NCI-H2171 treated with DMSO at 0.1 percent for 48 hours (cell line): ENCODE data around the gene ZBTB12.
"Not testable (repeated sequence)": the region's sequence is repeated elsewhere in the genome, so short reads cannot be mapped to it uniquely, and the experiment has no call there.

Source experiments
- DNase-seq: peaks from one replicate; lab custom pipeline; 2025; lab: John Stamatoyannopoulos, UW

Gene ZBTB12

DNA sequence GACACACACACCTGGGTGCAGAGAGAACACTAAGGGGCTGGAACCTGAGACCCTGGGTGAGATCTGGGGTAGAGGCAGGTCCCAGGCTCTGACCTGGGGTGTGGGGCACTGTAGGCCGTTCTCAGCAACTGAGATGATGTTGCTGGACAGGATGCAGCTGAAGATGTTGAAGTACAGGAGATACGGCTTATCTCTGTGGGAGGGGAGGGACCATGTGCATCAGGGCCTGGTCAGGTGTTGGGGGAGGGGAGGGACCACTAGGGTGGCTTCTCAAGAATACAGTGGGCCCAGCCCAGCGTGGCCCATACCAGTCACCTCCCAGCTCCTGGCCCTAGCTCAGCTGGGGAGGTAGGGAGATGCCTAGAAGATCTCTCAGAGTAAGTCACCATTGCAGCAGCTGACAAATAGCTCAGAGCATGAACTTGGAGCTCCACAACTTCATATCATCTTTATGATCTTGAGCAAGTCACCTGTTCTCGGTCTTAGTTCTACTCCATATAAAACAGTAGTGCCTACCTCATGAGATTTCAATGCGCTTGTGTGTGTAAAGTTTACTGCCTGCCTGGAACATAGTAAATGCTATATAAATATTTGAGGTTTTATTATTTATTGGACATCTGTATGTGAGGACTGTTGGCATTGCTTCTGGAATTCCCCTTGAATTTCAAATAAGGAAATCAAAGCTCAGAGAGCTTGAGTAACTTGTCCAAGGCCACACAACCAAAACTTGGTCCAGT, 26.9 kb downstream of the ZBTB12 start:
- DNase-seq: no peak

DNA sequence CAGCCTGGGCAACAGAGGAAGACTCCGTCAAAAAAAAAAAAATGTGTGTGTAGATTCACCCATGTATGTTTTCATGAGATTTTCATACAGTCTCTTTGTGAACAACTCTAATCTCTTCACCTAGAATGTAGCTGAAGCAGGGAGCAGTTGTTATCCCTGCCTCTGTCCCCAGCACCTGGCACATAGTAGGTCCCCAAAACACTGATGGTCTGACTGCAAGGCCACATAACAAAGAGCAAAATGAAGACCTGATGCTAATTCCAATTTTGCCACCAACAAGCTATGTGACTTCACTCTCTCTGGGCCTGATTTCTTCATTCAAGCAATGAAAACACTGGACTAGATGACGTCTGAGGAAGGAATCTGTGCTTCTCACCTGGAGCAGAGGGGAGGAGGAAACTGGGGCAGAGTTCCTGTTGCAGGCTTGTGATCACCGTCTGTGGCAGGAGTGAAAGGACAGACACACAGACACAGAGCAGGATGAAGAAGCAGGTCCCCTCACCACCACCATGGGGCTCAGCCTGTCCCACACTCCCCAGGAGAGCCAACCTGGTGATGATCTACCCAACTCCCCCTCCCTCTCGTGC, 27.7 kb downstream of the ZBTB12 start:
- DNase-seq: no peak

DNA sequence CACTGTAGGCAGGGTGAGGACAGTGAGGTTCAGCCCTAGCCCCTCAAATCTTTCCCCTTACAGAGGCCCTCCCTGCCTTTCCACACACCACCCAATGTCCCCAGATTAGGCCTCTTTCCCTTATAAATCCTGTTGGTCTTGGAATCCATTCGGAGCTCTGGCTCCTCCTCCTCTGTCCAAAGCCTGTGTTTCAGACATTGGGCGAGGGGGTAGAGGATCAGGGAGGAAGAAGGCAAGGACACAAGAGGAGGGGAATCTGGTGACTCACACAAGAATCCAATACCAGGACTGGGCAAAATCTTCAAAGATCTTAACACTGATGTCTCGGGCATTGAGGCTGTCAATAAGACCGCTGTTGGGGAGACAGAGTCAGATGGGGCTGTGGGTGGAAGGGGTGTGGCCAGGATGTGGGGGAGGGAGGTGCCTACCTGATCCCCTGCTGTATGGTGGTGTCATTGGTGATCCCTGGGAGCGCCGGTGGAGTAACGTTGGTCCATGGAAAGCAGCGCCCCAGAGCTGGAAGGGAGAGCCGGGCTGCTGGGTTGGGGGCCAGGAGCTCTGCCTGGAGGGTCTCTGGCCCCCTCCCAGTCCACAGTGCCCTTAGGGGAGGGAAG, 30.7 kb downstream of the ZBTB12 start:
- no peak for DNase-seq

DNA sequence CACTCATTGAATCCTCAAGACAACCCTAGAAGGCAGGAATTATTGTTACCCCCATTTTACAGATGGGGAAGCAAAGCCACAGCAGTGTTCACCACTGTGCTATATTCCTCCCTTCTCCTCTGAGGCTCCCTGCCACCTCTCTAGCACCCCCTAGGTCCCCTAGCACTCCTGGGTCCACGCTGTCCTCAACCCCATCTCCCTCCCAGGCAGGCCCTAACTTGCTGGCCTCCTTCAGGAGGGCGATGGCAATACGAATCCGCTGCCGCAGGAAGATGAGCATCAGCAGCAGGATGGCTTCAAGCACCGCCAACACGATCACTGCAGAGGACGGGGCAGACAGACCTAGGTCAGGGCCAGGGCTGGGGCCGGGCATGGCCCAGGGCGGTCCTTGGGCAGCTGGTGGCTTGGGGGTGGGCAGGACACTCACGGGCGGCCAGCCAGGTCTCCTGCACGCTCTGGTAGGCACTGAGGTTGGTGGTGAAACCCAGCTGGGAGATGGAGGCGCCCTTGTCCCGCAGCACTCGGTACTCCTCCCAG, 31.4 kb downstream of the ZBTB12 start:
- DNase-seq: peak; percentile 48

DNA sequence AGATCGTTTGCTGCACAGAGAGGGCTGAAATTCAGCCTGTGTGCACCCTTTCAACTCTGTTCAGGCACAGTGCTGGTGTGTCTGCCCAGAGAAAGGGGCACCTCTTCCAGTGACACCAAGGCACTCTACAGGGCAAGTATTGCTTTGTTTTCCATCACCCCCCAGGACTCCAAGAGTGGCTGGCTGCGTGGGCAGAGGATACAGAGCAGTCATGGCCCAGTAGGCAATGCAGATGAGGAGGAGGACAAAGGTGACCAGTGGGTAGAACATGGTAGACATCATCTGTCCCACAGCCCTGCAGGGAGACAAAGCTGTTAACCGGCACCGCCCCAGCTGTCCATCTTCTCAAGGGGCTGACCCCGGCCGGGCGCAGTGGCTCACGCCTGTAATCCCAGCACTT, 32.5 kb downstream of the ZBTB12 start:
- DNase-seq: no peak

DNA sequence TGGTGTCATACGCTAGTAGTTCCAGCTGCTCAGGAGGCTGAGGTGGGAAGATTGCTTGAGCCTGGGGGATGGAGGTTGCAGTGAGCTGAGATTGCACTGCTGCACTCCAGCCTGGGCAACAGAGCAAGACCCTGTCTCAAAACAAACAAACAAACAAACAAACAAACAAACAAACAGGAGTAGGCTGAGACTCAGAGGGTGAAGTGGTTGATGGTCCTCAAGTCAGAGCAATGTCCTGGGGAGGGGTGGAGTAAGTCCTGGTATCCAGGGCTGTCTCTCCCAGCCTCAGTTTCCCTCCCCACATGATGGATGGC, 33.3 kb downstream of the ZBTB12 start:
- DNase-seq: not testable (repeated sequence)

DNA sequence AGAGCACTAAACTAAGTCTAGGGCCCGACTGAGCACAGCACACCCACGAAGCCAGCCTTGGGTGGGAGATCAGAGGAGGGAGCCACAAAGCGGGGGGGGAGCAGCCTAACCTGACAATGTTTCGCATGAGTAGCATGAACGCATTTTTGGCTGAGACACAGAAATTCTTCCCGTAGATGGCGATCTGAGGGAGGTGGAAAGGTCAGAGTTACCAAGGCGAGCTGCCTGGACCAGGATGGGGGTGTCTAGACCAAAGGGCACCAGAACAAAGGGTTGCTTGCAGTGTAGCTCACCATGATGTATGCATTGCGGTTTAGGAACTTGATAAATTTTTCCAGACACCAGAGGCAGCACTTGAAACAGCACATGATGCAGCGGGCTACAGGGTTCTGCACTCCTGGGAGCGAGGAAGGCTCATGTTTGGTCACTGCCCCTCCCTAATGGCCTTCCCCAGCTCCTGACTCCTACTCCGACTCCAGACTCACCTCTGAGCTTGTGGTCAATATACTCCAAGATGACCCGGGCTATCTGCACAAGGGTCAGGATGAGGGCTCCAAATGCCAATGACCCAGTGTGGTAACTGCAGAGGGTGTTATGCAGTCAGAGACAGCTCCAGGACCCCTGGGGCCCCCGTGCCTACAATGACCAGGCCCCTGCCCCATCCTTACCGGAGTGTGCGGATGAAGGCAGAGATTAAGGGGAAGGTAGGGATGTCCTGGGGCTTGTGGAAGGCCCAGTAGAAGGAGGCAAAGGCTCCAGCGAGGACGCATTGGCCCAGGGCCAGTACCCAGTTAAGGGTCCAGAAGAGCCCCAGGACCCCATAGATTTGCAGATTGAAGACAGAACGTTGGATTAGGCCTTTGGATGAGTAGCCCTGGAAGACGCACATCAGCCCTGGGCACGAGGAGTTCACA, 36.4 kb downstream of the ZBTB12 start:
- DNase-seq: no peak

DNA sequence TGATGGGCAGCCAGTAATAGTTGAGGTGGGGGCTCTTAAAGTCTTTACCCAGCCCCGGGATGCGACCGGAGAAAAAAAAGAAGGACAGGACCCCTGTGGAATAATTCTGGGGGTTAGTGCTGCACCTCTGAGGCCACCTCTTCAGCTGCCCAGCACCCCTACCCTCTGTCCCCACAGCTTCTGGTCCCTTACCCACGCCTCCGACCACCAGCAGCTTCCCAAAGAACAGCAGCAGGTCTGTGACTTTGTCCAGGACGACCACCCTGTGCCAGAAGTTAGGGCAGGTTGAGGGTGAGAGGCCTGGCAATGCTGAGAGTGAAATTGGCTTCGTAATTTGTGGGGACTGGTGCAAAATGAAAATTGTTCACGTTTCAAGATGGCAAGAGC, 37.1 kb downstream of the ZBTB12 start:
- DNase-seq: no peak

DNA sequence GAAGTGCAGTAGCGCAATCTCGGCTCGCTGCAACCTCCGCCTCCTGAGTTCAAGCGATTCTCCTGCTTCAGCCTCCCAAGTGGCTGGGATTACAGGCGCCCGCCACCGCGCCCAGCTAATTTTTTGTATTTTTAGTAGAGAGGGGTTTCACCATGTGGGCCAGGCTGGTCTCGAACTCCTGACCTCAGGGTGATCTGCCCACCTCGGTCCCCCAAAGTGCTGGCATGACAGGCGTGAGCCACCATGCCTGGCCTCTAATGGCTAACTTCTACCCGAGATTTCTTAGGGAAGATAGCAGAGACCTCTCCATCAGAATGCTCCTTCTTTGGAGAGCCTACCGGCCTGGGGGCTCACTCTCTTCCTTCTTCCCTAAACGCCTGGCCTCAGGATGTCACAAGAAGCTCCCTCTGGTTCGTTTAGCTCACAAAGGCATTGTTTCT, 37.7 kb downstream of the ZBTB12 start:
- DNase-seq: not testable (repeated sequence)

DNA sequence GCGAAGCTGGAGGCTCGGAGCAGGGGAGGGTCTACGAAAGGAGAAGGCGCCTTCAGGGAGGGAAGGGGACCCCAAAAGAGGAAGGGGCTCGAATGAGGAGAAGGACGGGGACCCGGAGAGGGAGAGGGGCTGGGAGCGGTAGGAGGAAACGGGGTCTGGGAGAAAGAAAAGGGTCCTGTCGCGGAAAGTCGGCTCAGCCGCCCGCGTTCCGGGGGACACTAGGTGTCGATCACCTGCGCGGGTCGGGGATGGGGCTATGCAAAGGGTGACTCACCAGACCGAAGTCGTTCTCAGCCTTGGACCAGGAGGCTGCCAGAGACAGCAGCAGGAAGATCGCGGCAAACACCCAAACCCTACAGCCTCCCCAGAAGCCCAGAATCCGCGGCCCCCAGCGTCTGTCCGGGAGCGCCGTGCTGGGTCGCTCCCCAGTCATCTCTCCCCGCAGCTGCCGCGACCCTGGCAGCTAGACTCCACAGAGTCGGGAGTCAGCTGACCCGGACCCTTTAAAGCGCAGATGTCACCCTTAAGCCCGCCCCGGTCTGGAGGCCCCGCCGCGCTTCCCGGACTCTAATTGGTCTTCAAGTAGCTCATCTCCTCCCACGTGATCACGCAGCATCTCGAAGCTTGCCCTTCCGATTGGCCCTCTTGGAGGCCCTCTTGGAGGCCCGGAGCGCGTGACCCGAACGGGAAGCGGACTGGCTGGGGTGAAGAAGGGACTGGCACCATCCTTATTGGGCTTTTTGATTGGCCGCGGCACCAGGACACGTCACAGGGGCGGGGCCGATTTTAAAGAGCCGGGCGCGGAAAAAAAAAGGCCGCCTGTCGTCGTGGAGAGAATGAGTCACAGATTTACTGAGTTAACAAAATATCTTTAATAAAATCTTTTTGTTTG, 39.3 kb downstream of the ZBTB12 start, which contains the start of gene NEU1:
NEU1 (minus strand) TSS at position 478 of the 892 bp plus-strand sequence; CDS start at position 433, 45 bp downstream.
- DNase-seq: peak; percentile 100

DNA sequence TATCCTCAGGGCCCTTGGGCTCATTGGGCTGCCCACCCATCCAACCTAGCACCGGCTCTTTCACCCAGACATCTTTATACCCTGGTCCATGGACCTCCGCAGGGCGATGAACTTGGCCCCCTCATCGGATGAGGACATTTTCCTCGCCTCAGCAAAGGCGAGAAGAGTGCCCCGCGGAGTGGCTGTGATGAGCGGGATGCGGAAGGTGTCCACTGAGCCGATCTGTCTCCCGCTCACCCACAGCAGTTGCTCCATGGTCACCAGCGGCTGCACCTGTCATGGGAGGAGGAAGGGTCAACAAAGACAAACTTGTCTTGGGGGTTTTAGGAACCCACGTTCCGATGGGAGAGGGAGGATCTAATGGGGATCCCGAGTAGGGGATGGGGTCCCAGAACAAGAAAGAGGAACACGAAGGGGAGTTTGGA, 40.0 kb downstream of the ZBTB12 start:
- no peak for DNase-seq

DNA sequence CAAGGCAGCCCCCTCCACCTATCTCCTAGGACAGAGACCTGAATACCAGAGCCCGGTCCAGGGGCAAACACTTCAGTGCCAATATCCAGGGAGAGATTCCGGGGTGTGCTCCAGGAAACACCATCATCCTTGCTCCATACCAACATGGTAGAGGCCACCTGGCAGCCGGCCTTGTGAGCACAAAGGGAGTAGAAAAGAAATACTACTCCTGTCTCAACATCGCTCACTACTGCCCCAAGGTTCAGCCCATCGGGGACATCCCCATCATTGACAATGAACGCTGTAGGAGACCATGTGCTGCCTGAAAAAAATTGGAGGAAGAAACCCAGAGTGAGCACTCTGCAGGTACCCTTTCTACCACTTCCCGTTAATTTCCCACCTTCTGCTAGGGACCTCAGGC, 40.7 kb downstream of the ZBTB12 start:
- no peak for DNase-seq

DNA sequence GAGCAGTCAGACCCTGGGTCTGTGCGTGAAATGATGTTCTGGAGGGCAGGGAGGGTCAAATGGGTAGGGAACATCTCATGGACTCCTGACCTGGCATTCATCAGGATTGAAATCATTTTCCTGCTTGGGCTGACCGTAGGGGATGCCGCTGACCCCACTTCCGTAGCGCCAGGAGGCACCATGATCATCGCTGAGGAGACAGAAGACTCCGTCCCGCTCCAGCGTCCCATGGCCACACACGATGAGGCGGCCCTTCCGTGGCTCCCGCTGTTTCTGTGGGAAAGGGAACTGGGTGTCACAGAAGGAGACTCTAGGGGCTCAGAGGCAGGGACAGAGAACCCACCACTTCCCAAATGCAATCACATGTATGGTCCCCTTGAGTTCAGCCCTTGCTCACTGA, 41.5 kb downstream of the ZBTB12 start:
- DNase-seq: no peak

DNA sequence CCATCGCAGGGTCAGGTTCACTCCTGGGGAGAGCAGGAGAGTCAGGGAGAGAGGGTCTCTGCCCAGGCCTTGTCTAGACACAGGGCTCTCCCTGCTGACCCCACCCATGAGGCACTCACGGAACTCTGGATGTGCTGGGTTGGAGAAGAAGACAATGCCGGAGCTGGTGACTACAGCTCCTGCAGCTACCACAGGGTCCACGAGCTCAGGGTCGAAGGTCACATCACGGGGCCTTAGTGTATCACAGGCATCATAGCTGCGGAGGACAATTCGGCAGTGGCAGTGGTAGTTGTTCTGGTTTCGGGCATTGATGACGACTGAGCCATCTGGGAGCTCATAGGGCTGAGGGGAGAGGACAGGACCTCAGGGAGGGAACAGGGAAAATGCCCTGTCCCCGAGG, 42.0 kb downstream of the ZBTB12 start:
- DNase-seq: no peak

DNA sequence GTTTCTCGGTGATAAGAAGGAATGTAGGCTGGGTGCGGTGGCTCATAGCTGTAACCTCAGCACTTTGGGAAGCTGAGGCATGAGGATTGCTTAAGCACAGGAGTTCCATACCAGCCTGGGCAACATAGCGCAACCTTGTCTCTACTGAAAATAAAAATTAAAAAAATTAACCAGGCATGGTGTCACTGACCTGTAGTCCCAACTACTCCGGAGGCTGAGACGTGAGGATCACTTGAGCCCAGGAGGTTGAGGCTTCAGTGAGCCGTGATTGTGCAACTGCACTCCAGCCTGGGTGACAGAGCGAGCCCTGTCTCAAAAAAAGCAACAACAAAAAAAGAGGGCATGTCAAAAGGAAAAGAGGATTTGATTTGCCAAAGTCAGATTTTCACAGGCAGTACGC, 43.2 kb downstream of the ZBTB12 start:
- DNase-seq: no peak

DNA sequence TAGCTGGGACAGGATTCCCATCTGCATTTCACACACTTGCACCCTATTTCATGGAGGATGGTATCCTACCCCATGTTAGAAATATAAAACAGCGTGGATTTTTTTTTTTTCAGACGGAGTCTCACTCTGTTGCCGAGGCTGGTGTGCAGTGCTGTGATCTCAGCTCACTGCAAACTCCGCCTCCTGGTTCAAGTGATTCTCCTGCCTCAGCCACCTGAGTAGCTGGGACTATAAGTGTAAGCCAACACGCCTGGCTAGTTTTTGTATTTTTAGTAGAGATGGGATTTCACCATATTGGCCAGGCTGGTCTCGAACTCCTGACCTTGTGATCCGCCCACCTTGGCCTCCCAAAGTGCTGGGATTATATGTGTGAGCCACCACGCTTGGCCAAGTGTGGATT, 44.1 kb downstream of the ZBTB12 start:
- not testable (repeated sequence) for DNase-seq

DNA sequence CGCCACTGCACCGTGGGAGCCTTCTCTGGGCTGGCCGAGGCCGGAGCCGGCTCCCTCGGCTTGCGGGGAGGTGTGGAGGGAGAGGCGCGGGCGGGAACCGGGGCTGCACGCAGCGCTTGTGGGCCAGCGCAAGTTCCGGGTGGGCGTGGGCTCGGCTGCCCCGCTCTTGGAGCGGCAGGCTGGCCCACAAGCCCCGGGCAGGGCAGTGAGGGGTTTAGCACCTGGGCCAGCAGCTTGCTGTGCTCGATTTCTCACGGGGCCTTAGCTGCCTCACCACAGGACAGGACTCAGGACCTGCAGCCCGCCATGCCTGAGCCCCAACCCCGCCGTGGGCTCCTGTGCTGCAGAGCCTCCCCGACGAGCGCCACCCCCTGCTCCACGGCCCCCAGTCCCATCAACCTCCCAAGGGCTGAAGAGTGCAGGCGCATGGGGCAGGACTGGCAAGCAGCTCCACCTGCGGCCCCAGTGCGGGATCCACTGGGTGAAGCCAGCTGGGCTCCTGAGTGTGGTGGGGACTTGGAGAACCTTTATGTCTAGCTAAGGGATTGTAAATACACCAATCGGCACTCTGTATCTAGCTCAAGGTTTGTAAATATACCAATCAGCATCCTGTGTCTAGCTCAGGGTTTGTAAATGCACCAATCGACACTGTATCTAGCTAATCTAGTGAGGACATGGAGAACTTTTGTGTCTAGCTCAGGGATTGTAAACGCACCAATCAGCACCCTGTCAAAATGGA, 49.7 kb downstream of the ZBTB12 start:
- DNase-seq: not testable (repeated sequence)

DNA sequence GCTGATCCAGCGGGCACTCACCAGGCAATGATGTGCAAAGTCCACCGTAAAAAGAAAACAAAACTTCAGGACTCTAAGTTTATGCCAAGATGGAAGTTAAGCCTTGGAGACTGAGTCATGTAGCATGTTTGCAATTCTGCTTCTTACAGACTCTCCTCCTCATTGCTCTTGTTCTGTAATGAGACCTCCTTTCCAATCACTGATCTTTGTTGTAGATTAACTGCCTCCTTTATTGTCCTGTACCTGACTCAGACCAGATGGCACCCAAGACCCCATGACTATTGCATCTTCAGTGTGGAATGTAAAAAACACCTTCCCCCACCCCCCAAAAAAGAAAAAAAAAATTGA, 50.4 kb downstream of the ZBTB12 start:
- DNase-seq: no peak

DNA sequence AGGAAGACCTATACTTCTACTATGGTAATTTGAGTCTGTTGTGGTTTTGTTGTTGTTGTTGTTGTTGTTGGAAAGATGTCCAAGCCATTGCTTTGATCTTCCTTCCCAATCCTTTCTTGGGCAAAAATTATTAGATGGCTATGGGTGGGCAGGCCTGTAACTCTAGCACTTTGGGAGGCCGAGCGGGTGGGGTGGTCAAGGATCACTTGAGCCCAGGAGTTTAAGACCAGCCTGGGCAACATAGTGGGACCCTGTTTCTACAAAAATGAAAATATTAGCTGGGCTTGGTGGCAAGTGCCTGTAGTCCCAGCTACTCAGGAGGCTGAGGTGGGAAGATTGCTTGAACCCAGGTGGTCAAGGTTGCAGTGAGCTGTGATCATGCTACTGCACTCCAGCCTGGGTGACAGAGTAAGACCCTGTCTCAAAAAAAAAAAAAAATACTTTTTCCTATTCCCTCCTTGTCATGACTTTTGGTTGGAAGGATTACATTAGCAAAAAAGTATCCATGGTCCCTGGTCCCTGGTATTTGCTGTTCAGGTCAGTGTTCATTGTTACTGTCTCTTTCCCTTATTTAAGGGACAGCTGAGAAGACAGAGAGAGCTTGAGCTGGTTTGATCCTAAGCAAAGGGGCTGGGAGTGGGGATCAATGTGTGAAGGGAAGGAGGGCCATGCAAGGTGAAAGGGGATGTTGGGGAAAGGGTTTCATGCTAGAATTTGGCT, 51.0 kb downstream of the ZBTB12 start:
- DNase-seq: no peak
